GM13977 (cell line): ENCODE results near the gene ARAP3.
"Not testable (repeated sequence)": the region's sequence is repeated elsewhere in the genome, so short reads cannot be mapped to it uniquely, and the experiment has no call there.

Source experiments
- DNase-seq: peaks from one replicate; pipeline ENCODE4 v3.0.0; 2012; ENCODE audit warnings: low spot score
- CTCF ChIP-seq: IDR thresholded peaks from 2 replicates; pipeline ENCODE4 v1.5.1; 2012; ENCODE audit warnings: mild to moderate bottlenecking, control low read depth; ENCODE audit not compliant: insufficient read depth; ENCODE audit errors: extremely low read depth, missing control alignments
- in situ Hi-C: fragments of 300-500 bp; cut with MboI; formaldehyde crosslinking; loops from one replicate; pipeline ENCODE4 v1.12.0; 2022; ENCODE audit warnings: low sequenced_read_pairs, low pct_unique_long_range_greater_than_20kb, mixed read lengths, inconsistent platforms; ENCODE audit not compliant: unreplicated experiment

The ARAP3 gene

DNA sequence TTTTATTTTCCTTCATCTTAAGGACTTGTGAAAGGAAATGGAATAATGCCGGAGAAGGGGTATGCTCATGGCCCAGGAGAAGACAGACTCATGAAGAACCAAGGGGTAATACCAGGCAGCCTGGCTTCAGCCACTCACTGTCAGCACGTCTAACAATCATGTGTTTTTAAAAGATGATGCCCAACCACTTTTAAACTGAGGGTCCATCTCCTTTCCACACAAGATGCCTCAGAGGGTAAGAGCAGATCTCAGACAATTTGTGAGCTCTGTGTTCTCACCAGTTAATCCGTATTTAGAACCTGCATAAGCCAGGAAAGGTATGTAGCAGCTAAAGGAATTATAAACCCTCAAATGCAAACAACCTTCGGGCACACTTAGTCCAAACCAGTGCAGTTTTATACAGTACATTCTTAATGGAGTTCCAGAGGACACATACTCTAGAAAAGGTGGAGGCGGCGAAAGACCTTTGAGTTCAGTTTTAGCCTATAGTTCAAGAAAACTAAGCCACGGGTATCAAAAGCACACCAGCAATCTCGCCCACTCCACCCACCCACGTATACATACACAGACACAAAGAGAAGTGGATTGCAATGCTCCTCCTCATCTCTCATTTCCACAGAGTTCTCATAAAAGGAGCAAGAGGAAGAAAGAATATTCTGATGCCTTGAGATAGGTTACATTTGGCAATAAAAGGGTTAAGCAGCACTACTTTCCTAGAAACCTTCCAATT is 65.9 kb downstream of the ARAP3 start:
- in situ Hi-C loops, result no loop called here
- DNase-seq, result no peak
- TF ChIP-seq CTCF, result no peak

GRCh38 chr5:141613344-141613743 is 68.7 kb downstream of the ARAP3 start:
- no peak for TF ChIP-seq CTCF
- in situ Hi-C loops, result no loop called here
- no peak for DNase-seq

GRCh38 chr5:141611289-141611688 is 70.7 kb downstream of the ARAP3 start:
- DNase-seq, result no peak
- in situ Hi-C loops, result no loop called here
- no peak for TF ChIP-seq CTCF

GRCh38 chr5:141609921-141610320 is 72.1 kb downstream of the ARAP3 start:
- in situ Hi-C loops, DNase-seq: not testable (repeated sequence)

GRCh38 chr5:141609044-141609443 is 73.0 kb downstream of the ARAP3 start:
- in situ Hi-C loops, result no loop called here
- no peak for TF ChIP-seq CTCF

GRCh38 chr5:141608557-141608956 is 73.5 kb downstream of the ARAP3 start:
- no peak for DNase-seq
- no peak for TF ChIP-seq CTCF
- in situ Hi-C loops, result no loop called here

More at GRCh38 chr5:141609044-141609443, 73.0 kb downstream of the ARAP3 start:
- DNase-seq, result no peak

GRCh38 chr5:141608046-141608445 is 74.0 kb downstream of the ARAP3 start:
- no peak for TF ChIP-seq CTCF
- in situ Hi-C loops, result no loop called here
- no peak for DNase-seq
